ENCODE measurements around the gene IGFN1.

The IGFN1 gene

GRCh38 chr1:201268604-201269151, 78.1 kb downstream of the IGFN1 start:
- no peak for DNase-seq

GRCh38 chr1:201269281-201269680, 78.7 kb downstream of the IGFN1 start:
- DNase-seq = no peak

GRCh38 chr1:201269900-201270410, 79.3 kb downstream of the IGFN1 start:
- no peak for DNase-seq

- no peak for DNase-seq
Measured at GRCh38 chr1:201270616-201271390, 80.2 kb downstream of the IGFN1 start.

GRCh38 chr1:201272799-201273198, 82.2 kb downstream of the IGFN1 start:
- DNase-seq = no peak

- DNase-seq = no peak
Measured at GRCh38 chr1:201274616-201275252, 84.1 kb downstream of the IGFN1 start.

- no peak for DNase-seq
Measured at GRCh38 chr1:201275253-201275666, 84.6 kb downstream of the IGFN1 start.

- DNase-seq = no peak
Measured at GRCh38 chr1:201276891-201277290, 86.3 kb downstream of the IGFN1 start.

GRCh38 chr1:201277441-201277840, 86.8 kb downstream of the IGFN1 start:
- no peak for DNase-seq
